Activated CD4-positive, alpha-beta T cell treated with anti-CD3 and anti-CD28 coated beads, Interleukin-2, Interleukin-6, amounts not matched to agents 100 ng/mL and 50 ng/mL, durations not matched to agents 16 hours and 8 hours (primary cell): ENCODE results near the gene ZNF316.
"Not testable (repeated sequence)": the region's sequence is repeated elsewhere in the genome, so short reads cannot be mapped to it uniquely, and the experiment has no call there.

Experiments
- DNase-seq: peaks from one replicate; pipeline ENCODE4 v3.0.0-alpha.2; 2020

ZNF316 gene

DNA sequence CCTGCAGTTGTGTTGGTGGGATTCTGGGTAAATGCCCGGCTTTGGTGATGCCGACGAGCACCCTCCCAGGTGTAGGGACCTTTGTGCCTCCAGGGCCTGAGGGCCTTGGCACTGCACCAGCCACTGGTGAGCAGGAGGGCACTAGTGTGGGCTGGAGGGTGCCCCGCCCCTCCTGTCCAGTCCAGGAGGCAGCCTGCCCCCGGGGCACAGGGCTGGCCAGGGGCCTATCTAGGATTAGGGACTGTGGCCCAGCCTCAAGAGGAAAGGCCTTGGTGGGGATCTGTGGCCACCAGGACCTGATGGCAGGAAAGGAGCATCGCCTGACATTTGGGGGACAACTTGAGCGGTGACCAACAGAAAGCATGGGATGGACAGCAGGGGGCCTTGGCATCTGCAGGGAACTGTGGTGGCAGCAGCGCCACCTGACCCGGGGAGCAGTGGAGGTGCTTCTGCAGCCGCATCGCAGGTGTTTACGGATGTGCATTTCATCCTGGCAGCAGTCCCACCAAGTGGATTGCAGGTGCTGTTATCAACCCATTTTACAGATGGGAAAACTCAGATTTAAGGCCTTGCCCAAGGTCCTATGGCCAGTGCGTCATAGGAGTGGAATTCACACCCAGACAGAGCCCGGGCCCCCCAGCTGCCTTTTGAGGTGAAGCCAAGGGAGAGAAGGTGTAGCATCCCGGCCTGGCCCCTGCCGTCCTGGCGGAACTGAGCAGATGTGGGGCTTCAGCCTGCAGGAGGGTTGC is 11.1 kb downstream of the ZNF316 start:
- DNase-seq, result no peak

- DNase-seq, result no peak
Observed at GRCh38 chr7:6648815-6649104, 11.6 kb downstream of the ZNF316 start.

DNA sequence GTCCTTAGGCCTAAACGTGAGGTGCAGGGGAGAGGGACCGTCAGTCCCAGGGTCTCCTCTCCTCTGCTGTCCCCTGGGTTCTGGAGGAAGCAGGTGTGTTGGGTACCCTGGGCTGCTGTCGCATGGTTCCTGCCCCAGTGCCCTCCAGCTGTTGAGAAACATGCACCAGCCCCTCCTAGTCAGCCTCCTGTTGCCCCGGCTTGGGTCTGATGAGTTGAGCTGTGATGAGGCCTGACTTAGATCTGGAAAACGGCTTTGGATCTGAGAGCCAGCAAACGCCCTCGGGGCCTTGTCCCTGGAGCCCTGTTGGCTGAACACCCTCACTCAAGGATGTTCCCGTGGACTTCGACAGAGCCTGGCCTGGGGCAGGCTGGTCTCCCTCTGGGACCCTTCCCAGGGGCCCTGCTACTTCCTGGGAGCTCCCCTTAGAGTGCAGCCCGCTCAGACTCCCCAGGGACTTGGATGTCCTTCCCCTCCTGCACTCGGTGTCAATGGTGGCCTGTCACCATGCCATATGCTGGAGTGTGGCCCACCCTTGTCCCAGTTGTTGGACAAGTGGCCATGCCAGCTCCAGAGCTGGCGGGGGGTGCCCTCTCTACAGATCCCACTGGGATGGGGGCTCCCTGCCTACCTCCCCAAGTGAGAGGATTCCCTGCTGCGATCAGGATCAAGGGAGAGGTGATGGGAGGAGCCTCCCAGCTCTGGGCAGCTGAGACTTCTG is 12.3 kb downstream of the ZNF316 start:
- DNase-seq, result no peak

DNA sequence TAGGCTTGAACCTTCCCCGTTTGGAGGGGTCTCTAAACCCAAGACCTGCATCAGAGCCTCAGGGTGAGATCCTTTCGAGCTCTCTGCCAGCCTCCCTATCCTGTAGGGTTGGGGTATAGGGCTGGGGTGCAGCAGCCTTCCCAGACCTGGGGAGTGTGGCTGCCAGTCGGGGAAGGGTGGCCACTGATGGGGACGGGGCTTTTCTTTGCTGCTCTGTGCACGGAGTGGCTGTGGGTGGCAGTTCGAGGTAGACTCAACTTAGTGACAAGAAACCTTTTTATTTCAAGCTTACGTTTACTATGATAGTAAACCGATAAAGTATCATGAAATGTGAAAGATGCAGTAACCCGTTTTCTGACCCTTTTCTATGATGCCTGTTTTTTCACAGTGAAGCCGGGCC is 13.0 kb downstream of the ZNF316 start:
- DNase-seq, result no peak

GRCh38 chr7:6650521-6651011 is 13.4 kb downstream of the ZNF316 start:
- no peak for DNase-seq

- no peak for DNase-seq
Observed at GRCh38 chr7:6651851-6652445, 14.8 kb downstream of the ZNF316 start.

GRCh38 chr7:6652446-6653011 is 15.4 kb downstream of the ZNF316 start:
- DNase-seq, result no peak

DNA sequence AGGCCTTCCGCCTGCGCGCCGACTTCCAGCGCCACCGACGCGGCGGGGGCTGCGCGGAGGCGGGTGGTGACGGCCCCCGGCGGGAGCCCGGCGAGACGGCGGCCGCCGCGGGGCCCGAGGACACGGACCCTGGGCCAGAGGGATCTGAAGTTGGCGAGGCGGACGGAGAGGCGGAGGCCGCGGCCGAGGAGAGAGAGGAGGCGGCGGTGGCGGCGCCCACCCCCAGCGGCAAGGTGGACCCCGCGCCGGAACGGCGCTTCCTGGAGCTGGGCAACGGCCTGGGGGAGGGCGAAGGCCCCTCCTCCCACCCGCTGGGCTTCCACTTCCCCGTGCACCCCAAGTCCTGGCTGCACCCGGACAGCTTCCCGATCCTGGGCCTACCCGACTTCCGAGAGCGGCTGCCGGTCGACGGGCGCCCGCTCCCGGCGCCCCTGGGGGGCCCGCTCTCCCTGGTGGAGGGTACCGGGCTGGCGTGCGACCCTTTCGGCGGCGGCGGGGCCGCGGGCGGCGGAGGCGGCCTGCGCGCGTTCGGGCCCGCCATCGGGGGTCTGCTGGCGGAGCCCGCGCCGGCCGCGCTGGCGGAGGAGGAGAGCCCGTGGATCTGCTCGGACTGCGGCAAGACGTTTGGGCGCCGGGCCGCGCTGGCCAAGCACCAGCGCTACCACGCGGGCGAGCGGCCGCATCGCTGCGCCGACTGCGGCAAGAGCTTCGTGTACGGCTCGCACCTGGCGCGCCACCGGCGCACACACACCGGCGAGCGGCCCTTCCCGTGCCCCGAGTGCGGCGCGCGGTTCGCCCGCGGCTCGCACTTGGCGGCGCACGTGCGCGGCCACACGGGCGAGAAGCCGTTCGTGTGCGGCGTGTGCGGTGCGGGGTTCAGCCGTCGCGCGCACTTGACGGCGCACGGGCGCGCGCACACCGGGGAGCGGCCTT is 16.2 kb downstream of the ZNF316 start:
- no peak for DNase-seq

DNA sequence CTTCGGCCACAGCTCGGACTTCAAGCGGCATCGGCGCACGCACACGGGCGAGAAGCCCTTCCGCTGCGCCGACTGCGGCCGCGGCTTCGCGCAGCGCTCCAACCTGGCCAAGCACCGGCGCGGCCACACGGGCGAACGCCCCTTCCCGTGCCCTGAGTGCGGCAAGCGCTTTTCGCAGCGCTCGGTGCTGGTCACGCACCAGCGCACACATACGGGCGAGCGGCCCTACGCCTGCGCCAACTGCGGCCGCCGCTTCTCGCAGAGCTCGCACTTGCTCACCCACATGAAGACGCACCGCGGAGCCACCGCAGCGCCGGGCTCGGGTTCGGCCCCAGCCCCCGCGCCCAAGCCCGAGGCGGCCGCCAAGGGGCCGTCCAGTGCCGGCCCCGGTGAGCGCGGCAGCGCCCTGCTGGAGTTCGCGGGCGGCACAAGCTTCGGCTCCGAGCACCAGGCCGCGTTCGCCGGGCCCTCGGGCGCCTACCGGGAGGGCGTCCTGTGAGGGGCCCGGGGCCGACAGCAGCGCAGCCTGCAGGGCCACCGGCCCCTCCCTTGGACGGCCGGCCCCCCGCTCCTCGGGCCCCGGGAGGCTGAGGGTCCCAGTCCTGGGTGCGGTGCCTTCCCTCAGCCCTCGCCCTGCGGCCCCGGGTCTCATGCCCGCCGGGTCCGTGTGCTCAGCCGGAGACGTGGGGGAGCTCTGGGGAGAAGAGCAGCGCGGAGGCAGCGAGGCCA is 17.2 kb downstream of the ZNF316 start:
- DNase-seq, result no peak

- DNase-seq, result no peak
Observed at GRCh38 chr7:6654842-6655610, 17.9 kb downstream of the ZNF316 start.

DNA sequence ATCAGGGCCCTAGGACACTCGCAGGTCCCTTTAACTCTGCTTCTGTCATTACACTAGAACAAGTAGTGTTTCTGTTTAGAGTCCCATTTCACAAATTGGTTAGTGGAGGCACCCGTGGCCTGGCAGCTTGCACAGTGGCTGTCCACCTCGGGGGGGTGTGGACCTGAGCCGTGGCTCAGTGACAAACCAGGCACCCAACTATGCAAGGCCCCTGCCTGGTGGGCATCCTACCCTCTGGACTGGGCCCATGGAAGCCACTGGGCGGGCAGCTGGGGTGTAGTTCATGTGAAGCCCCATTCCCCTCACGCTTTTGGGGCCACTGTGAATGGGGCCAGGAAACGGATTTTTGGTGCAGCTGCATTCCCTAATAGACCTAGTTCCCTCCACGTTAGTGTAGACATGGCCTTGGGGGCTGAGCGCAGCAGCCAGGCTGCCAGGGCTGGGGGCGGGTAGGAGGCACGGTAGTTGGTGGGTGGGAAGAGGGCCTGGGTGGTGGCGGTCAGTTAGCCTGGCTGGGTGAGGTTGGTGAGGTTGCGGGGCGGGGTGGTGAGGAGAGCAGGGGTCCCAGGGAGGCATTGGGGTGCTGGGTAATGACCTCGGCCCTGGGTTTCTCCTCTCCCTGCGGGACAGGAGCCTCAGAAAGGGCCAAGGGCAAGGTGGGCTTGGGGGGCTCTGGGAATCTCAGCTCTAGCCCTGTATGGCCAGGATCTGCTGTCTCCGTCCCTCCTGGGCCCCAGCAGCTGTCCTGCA is 18.7 kb downstream of the ZNF316 start:
- DNase-seq, result no peak

DNA sequence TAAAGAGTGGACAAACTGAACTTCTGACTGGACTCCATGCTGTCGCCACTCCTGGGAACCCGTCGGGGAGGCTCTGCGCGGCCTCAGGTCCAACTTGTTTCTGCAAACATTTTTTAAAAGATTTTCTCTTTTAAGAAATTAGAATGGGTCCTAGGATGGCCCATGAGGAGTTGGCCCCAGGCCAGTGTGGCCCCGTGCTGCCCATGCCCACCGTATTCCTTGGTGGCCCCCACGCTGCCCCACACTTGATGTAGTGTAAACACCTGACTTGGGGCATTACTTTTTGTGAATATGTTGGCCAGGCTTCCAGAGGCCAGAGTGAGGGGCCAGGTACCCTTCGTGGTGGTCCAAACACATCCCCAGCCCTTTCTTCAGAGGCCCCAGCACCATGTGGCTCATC is 19.3 kb downstream of the ZNF316 start:
- DNase-seq, result no peak

- no peak for DNase-seq
Observed at GRCh38 chr7:6658618-6659345, 21.7 kb downstream of the ZNF316 start.

DNA sequence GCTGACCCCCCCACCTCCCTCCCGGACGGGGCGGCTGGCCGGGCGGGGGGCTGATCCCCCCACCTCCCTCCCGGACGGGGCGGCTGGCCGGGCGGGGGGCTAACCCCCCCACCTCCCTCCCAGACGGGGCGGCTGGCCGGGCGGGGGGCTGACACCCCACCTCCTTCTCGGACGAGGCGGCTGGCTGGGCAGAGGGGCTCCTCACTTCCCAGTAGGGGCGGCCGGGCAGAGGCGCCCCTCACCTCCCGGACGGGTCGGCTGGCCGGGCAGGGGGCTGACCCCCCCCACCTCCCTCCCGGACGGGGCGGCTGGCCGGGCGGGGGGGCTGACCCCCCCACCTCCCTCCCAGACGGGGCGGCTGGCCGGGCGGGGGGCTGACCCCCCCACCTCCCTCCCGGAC is 33.7 kb downstream of the ZNF316 start:
- DNase-seq, result not testable (repeated sequence)

DNA sequence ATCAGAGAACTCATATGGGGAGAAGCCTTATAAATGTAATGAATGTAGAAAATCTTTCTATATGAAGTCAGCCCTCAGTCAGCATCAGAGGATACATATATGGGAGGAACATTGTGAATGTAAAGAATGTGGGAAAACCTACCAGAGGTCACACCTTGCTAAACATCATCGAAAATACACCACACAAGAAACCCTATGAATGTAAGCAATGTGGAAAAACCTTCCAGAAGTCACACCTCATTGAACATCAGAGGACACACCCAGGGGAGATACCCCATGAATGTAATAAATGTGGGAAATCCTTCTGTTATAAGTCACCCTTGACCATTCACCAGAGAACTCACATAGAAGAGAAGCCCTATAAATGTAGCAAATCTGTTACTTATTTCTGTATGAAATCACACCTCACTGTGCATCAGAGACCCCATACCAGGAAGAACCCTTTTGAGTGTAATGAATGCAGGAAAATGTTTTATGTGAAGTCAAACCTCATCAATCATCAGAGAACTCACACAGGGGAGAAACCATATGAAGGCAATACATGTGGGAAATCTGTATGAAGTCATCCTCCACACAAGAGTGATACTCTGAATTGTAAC is 38.8 kb downstream of the ZNF316 start:
- DNase-seq, result no peak

DNA sequence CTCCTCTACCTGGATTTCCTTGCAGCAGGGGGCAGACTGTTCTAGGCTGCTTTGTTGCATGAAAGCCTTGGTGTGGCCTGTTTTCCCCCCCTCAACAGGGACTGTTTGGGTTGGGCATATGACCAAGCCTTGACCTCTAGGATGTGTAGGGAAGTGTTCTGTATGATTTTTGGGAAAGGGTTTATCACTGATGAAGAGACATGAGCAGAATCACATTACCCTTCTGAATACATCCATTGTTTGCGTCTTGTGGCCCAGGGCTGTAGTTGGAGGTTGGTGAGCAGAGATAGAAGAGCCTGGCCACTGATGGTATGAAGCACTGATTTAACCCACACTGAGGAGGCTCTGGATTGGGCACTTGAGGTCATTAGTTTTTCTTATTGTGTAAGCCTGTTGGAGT is 43.0 kb downstream of the ZNF316 start:
- DNase-seq, result no peak

- no peak for DNase-seq
Observed at GRCh38 chr7:6691103-6691502, 54.0 kb downstream of the ZNF316 start.

- DNase-seq, result no peak
Observed at GRCh38 chr7:6691609-6692106, 54.5 kb downstream of the ZNF316 start.

DNA sequence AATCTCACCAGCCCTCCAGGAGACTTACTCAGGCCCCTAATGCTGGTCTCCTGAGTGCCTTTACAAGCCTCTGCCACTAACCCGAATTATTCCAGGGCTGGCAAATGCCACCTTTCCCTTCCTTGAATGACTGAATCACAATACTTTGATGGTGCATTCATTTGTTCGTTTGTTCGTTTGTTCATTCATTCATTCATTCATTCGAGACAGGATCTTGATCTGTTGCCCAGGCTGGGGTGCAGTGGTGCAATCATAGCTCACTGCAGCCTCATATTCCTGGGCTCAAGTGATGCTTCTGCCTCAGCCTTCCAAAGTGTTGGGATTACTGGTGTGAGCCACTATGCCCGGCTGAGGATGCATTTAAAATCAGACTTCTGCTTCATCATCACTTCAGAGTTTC is 63.7 kb downstream of the ZNF316 start:
- DNase-seq, result no peak
